ENCODE measurements around the gene GIPC3. TPM values are rescaled to one million over a fixed set of nuclear protein-coding genes. Genes with fewer than 3 reads are reported as not detected.

Gene GIPC3
- total and polyA plus RNA-seq, 2 of the 8 experiments (the other 6 are each of a cell fraction or from before 2014, with no cell fraction given): 1.0 to 1.2 TPM

- Histone ChIP-seq H3K27ac (ENCODE audit: low read depth, low read length) (no peak overlapping the region), H4K8ac (ENCODE audit: extremely low read depth, insufficient read depth, low read length) (no peak overlapping the region), H3K14ac (ENCODE audit: insufficient read length) (no peak overlapping the region), H2BK5ac (ENCODE audit: low read depth, low read length) (no peak overlapping the region), H3K4me3 (ENCODE audit: extremely low read depth in 1 of 4, insufficient read depth in 2 of 4, low read depth in 3 of 4, low read length in 4 of 4) (no peak overlapping the region), H3K4ac (replicated peaks; ENCODE audit: insufficient read length, low read depth, low read length) (no peak overlapping the region), H3K9ac (replicated peaks in 1 of 4; ENCODE audit: extremely low read depth in 1 of 4, low read depth in 3 of 4, low read length in 3 of 4) (no peak overlapping the region), H3K36me3 (ENCODE audit: control insufficient read depth in 2 of 4, insufficient read depth in 4 of 4, low read length in 3 of 4) (peaks cover 2 to 5% (median 3%) of the 10 kb centered on the region in 4 experiments; a peak in 4 of 8 replicates), H2BK120ac (replicated peaks; ENCODE audit: low read depth, low read length) (no peak overlapping the region), H4K91ac (replicated peaks; ENCODE audit: insufficient read length, low read length) (no peak overlapping the region), H2BK12ac (ENCODE audit: low read depth, low read length) (no peak overlapping the region), H2BK15ac (ENCODE audit: low read length) (no peak overlapping the region), H2AFZ (ENCODE audit: low read length) (no peak overlapping the region), H3K23me2 (ENCODE audit: low read depth, low read length) (no peaks in the 10 kb centered on the region), H3K4me2 (ENCODE audit: insufficient read depth in 1 of 2, low read depth in 2 of 2, low read length in 2 of 2) (no peak overlapping the region), H4K5ac (ENCODE audit: insufficient read length, low read depth, low read length) (no peak overlapping the region), H3K23ac (ENCODE audit: insufficient read length) (no peak overlapping the region), H3K56ac (replicated peaks; ENCODE audit: insufficient read length, low read depth, low read length) (no peak overlapping the region), H3K18ac (ENCODE audit: extremely low read depth, low read length) (no peak overlapping the region), H3K27me3 (replicated peaks in 1 of 4; ENCODE audit: control insufficient read depth in 3 of 4, extremely low read depth in 1 of 4, insufficient read depth in 3 of 4, low read length in 3 of 4) (no peaks in the 10 kb centered on the region), H3K79me2 (ENCODE audit: control insufficient read depth in 1 of 2, insufficient read depth in 2 of 2, low read length in 2 of 2) (peaks cover 0 to 4% of the 10 kb centered on the region in 2 experiments; a peak in 2 of 4 replicates), H4K20me1 (replicated peaks in 1 of 2; ENCODE audit: control insufficient read depth in 1 of 2, insufficient read depth in 2 of 2, low read length in 2 of 2) (peaks cover 0 to 13% of the 10 kb centered on the region in 2 experiments), H2AK5ac (ENCODE audit: low read depth, low read length) (no peak overlapping the region), H3K79me1 (ENCODE audit: low read depth, low read length) (peaks cover 7% of the 10 kb centered on the region), H3K4me1 (replicated peaks in 1 of 4; ENCODE audit: control insufficient read depth in 3 of 4, insufficient read depth in 4 of 4, low read length in 3 of 4) (peaks cover 0 to 3% (median under 1%) of the 10 kb centered on the region in 4 experiments; a peak in 4 of 7 replicates), H2BK20ac (ENCODE audit: low read length) (no peak overlapping the region), H3K9me3 (ENCODE audit: insufficient read depth in 2 of 2, low read depth in 1 of 2, low read length in 1 of 2) (no peaks in the 10 kb centered on the region)
- no peak for TF ChIP-seq SIRT6 (IDR thresholded peaks at IDR 0.05; ENCODE audit: low read length)
- TF ChIP-seq SRF (IDR thresholded peaks at IDR 0.05; ENCODE audit: low read depth, low read length): no peak
- CTCF ChIA-PET (ENCODE audit: partially characterized antibody): interaction anchor here (0.6 to 7.3 kb wide), 10 partner anchors 8 to 100 kb away, joined by 3 to 38 read pairs (median 4); partner anchors contain the start of genes GIPC3 and TBXA2R
- DNase-seq (ENCODE audit: low read depth in 1 of 2, low spot score in 2 of 2): no peak
- POLR2A ChIA-PET (ENCODE audit: partially characterized antibody): interaction anchor here (0.6 to 1.4 kb wide), 4 partner anchors 11 to 119 kb away, joined by 3 to 6 read pairs (median 4); partner anchors contain the start of gene DOHH
- FAIRE-seq: no peak
- WGBS, 2 experiments (ENCODE audit: extremely low coverage in 1 of 2, insufficient coverage in 1 of 2, insufficient read length in 1 of 2, insufficient replicate concordance in 2 of 2, low coverage in 1 of 2, low lambda C conversion rate in 2 of 2, missing lambda C conversion rate in 1 of 2): 84% methylated on average over 16 of the region's 17 CpGs; no CpG with 5 or more reads in 1 of the 2 experiments
These were observed 34.3 kb downstream of the GIPC3 start for GRCh38 chr19:3619631-3620012.
